Bronchial epithelial cell (primary cell): Measurements from ENCODE around the gene RIT2. TPM values are rescaled to one million over a fixed set of nuclear protein-coding genes. Genes with fewer than 3 reads are reported as not detected.
"Not testable (repeated sequence)": the region's sequence is repeated elsewhere in the genome, so short reads cannot be mapped to it uniquely, and the experiment has no call there.

ENCODE experiments used
- DNase-seq: peaks from one replicate; pipeline ENCODE4 v3.0.0-alpha.2; 2010; ENCODE audit warnings: low read depth
- FAIRE-seq: peaks from 2 replicates; lab custom pipeline; 2011; peaks lifted over from hg19 to GRCh38; lab: Jason Lieb, UNC
- H3K27me3 ChIP-seq: 2 replicates; pipeline ENCODE4 v1.5.1; 2011; ENCODE audit warnings: low read length; ENCODE audit not compliant: control insufficient read depth, insufficient read depth
- H3K36me3 ChIP-seq: 2 replicates; pipeline ENCODE4 v1.5.1; 2011; ENCODE audit warnings: low read length; ENCODE audit not compliant: control insufficient read depth, insufficient read depth
- H3K4me3 ChIP-seq: 2 replicates; pipeline ENCODE4 v1.5.1; 2011; ENCODE audit warnings: mild to moderate bottlenecking, low read depth, low read length, control low read depth
- total RNA-seq: library from RNA; depleted of rRNA; stranded (reverse); fragments of >200 nt; gene quantifications from 2 replicates; pipeline ENCODE4 v1.2.1, GENCODE V29; 2014
- TF ChIP-seq, protein P1 (sequence below): IDR thresholded peaks from 2 replicates; pipeline ENCODE4 v1.5.1; 2011; ENCODE audit warnings: mild to moderate bottlenecking, moderate library complexity, low read length, control low read depth, inconsistent platforms; ENCODE audit not compliant: insufficient read depth, severe bottlenecking

RIT2 gene
- total RNA-seq, 1 donor from 2014 or later = not detected

DNA sequence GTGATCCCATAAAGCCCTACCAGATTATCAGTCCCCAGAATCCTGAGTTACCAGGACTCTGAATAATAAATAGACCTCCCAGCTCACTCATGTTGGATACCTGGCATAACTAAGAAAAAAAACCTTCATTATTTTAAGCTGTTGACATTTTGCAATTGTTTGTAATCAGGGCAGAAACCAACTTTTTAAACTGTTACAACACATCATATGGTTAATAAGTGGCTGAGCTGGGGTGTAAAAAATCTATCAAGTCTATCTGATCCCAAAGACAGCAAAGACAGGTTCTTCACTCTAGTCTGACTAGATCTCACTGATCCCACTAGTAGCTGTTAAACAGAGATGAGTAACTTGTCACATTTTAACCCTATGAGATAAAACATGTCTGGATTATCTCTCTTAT lies 370.3 kb downstream of the RIT2 start:
- TF ChIP-seq, protein P1, sequence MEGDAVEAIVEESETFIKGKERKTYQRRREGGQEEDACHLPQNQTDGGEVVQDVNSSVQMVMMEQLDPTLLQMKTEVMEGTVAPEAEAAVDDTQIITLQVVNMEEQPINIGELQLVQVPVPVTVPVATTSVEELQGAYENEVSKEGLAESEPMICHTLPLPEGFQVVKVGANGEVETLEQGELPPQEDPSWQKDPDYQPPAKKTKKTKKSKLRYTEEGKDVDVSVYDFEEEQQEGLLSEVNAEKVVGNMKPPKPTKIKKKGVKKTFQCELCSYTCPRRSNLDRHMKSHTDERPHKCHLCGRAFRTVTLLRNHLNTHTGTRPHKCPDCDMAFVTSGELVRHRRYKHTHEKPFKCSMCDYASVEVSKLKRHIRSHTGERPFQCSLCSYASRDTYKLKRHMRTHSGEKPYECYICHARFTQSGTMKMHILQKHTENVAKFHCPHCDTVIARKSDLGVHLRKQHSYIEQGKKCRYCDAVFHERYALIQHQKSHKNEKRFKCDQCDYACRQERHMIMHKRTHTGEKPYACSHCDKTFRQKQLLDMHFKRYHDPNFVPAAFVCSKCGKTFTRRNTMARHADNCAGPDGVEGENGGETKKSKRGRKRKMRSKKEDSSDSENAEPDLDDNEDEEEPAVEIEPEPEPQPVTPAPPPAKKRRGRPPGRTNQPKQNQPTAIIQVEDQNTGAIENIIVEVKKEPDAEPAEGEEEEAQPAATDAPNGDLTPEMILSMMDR = no peak
- H3K4me3 ChIP-seq = no peak overlapping the region
- DNase-seq = no peak
- H3K27me3 ChIP-seq = no peaks in the 10 kb centered on the region
- H3K36me3 ChIP-seq = no peaks in the 10 kb centered on the region
- no peak for FAIRE-seq

DNA sequence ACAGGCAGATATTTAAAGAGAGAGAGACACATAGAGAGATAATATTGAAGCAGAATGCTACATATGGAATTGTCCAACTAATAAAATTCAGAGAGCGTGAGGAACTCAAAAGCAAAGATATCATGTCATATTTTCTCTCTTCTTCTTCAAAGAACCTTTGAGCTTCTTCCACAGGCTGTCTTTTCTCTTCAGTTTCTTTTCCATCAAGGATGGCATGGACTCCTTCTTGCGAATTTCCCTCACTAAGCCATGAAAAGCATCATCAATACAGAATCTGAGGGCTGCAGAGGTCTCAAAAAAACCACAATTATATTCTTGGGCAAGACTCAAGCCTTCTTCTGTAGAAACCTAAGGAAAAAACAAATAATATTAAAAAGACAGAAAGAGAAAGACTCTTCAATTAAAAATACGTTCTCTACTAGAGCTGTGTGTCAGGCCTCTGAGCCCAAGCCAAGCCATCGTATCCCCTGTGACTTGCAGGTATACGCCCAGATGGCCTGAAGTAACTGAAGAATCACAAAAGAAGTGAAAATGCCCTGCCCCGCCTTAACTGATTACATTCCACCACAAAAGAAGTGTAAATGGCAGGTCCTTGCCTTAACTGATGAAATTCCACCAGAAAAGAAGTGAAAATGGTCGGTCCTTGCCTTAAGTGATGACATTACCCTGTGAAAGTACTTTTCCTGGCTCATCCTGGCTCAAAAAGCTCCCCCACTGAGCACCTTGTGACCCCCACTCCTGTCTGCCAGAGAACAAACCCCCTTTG lies 371.9 kb downstream of the RIT2 start:
- Histone ChIP-seq H3K36me3 (no peaks in the 10 kb centered on the region), H3K27me3 (no peaks in the 10 kb centered on the region), H3K4me3 (no peak overlapping the region)
- no peak for DNase-seq
- no peak for FAIRE-seq
- TF ChIP-seq, protein P1 = no peak

DNA sequence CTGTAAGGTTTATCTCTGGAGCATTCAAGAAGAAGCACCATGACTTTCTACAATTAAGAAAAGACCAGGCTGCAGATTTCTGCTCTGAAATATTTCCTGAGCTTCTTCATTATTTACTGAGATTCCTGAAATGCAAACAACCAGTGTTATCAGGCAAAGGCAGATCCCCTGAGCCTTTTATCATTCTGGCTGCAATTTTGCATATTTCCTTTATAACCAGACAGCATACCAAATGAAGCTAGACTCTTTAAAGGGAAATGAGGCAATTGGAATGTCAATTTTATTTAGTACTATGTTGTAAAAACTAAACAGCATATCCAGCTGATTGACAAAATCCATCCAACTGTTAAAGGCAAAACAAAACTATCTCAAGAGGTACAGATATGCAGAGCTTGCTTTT lies 372.5 kb downstream of the RIT2 start:
- FAIRE-seq = no peak
- H3K36me3 ChIP-seq = no peaks in the 10 kb centered on the region
- H3K4me3 ChIP-seq = no peak overlapping the region
- TF ChIP-seq, protein P1 = no peak
- no peak for DNase-seq
- no peaks in the 10 kb centered on the region for H3K27me3 ChIP-seq

DNA sequence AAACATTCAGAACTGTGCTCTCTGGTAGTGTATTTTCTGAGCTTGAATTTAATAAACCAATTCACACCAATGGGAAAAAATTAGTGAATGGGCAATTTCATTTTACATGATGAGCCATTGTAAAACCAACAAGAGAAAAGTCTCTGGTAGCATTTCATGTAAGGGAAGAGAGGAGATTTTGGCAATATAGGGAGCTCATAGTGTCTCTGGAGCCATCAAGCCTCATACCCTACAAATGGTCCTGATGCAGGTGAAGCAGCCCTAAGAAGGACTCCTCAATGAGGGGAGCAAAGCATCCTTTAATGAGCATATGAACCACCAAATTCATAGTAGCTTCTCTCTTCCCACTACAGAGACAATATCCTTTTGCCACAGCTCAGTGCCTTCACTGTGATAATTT lies 373.0 kb downstream of the RIT2 start:
- H3K27me3 ChIP-seq = no peaks in the 10 kb centered on the region
- DNase-seq (no peak), FAIRE-seq (peak; percentile 18)

DNA sequence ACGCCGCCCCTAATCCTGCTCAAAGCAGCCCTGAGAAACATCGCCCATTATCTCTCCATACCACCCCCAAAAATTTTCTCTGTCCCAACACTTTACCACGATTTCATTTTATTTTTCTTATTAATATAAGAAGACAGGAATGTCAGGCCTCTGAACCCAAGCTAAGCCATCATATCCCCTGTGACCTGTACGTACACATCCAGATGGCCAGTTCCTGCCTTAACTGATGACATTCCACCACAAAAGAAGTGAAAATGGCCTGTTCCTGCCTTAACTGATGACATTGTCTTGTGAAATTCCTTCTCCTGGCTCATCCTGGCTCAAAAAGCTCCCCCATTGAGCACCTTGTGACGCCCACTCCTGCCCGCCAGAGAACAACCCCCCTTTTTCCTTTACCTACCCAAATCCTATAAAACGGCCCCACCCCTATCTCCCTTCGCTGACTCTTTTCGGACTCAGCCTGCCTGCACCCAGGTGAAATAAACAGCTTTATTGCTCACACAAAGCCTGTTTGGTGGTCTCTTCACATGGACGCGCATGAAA lies 373.6 kb downstream of the RIT2 start:
- not testable (repeated sequence) for H3K36me3 ChIP-seq, FAIRE-seq, DNase-seq, H3K27me3 ChIP-seq, H3K4me3 ChIP-seq

More for the DNA sequence above, 373.0 kb downstream of the RIT2 start:
- no peaks in the 10 kb centered on the region for H3K36me3 ChIP-seq
- TF ChIP-seq, protein P1 = no peak
- H3K4me3 ChIP-seq = no peak overlapping the region

DNA sequence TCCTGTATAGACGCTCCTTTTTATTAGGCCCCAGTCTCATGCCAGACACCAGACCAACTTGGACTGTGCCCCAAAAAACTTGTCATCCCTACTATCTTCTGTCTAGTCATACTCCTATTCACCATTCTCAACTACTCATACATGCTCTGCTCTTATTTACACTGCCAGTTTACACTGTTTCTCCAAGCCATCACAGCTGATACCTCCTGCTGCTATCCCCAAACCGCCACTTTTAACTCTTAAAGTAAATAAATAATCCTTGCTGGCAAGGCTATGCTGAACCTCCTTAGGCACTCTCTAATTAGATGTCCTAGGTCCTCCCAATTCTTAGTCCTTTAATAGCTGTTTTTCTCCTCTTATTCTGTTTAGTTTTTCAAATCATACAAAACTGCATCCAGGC lies 374.2 kb downstream of the RIT2 start:
- not testable (repeated sequence) for H3K36me3 ChIP-seq, FAIRE-seq, H3K27me3 ChIP-seq, DNase-seq, H3K4me3 ChIP-seq
